ENCODE measurements around the gene WFS1. TPM values are rescaled to one million over a fixed set of nuclear protein-coding genes. Genes with fewer than 3 reads are reported as not detected.

The WFS1 gene
- total and polyA plus RNA-seq, 2 of the 8 experiments (the other 6 are each of a cell fraction or from before 2014, with no cell fraction given): 29.1 to 43.1 TPM

GRCh38 chr4:6343939-6344408, 74.3 kb downstream of the WFS1 start:
- WGBS, 2 experiments (ENCODE audit: extremely low coverage in 1 of 2, insufficient coverage in 1 of 2, insufficient read length in 1 of 2, insufficient replicate concordance in 2 of 2, low coverage in 1 of 2, low lambda C conversion rate in 2 of 2, missing lambda C conversion rate in 1 of 2): 76% methylated on average over 11 of the region's 11 CpGs; no CpG with 5 or more reads in 1 of the 2 experiments
- H3K4ac ChIP-seq (replicated peaks; ENCODE audit: insufficient read length, low read depth, low read length): no peak overlapping the region
- H3K27me3 ChIP-seq (replicated peaks in 1 of 4; ENCODE audit: control insufficient read depth in 3 of 4, extremely low read depth in 1 of 4, insufficient read depth in 3 of 4, low read length in 3 of 4): no peaks in the 10 kb centered on the region
- no peak for FAIRE-seq
- H3K23me2 ChIP-seq (ENCODE audit: low read depth, low read length): no peaks in the 10 kb centered on the region
- H4K20me1 ChIP-seq (replicated peaks in 1 of 2; ENCODE audit: control insufficient read depth in 1 of 2, insufficient read depth in 2 of 2, low read length in 2 of 2): no peaks in the 10 kb centered on the region
- no peaks in the 10 kb centered on the region for H3K79me1 ChIP-seq (ENCODE audit: low read depth, low read length)
- DNase-seq (ENCODE audit: low read depth in 1 of 2, low spot score in 2 of 2): no peak
- ChIA-PET CTCF (ENCODE audit: partially characterized antibody) (interaction anchor here (0.9 to 12.2 kb wide), 6 partner anchors 15 to 199 kb away, joined by 3 to 175 read pairs (median 4); no protein-coding TSS in a partner anchor), POLR2A (ENCODE audit: partially characterized antibody) (no interaction called here)
- H2BK120ac ChIP-seq (replicated peaks; ENCODE audit: low read depth, low read length): no peak overlapping the region
- H3K36me3 ChIP-seq (ENCODE audit: control insufficient read depth in 2 of 4, insufficient read depth in 4 of 4, low read length in 3 of 4): no peaks in the 10 kb centered on the region
- H3K9me3 ChIP-seq (ENCODE audit: insufficient read depth in 2 of 2, low read depth in 1 of 2, low read length in 1 of 2): no peaks in the 10 kb centered on the region
- H2BK15ac ChIP-seq (ENCODE audit: low read length): no peak overlapping the region
- H3K79me2 ChIP-seq (ENCODE audit: control insufficient read depth in 1 of 2, insufficient read depth in 2 of 2, low read length in 2 of 2): no peaks in the 10 kb centered on the region
- H4K91ac ChIP-seq (replicated peaks; ENCODE audit: insufficient read length, low read length): no peak overlapping the region
- H3K4me2 ChIP-seq (ENCODE audit: insufficient read depth in 1 of 2, low read depth in 2 of 2, low read length in 2 of 2): no peak overlapping the region
- H3K56ac ChIP-seq (replicated peaks; ENCODE audit: insufficient read length, low read depth, low read length): no peak overlapping the region
- H3K27ac ChIP-seq (ENCODE audit: low read depth, low read length): no peak overlapping the region
- H3K14ac ChIP-seq (ENCODE audit: insufficient read length): no peak overlapping the region
- no peak overlapping the region for H3K4me3 ChIP-seq (ENCODE audit: extremely low read depth in 1 of 4, insufficient read depth in 2 of 4, low read depth in 3 of 4, low read length in 4 of 4)
- no peak overlapping the region for H2BK5ac ChIP-seq (ENCODE audit: low read depth, low read length)
- no peak overlapping the region for H2AK5ac ChIP-seq (ENCODE audit: low read depth, low read length)
- H3K23ac ChIP-seq (ENCODE audit: insufficient read length): no peak overlapping the region
- H4K5ac ChIP-seq (ENCODE audit: insufficient read length, low read depth, low read length): no peak overlapping the region
- H3K9ac ChIP-seq (replicated peaks in 1 of 4; ENCODE audit: extremely low read depth in 1 of 4, low read depth in 3 of 4, low read length in 3 of 4): no peak overlapping the region
- H3K18ac ChIP-seq (ENCODE audit: extremely low read depth, low read length): no peak overlapping the region
- H4K8ac ChIP-seq (ENCODE audit: extremely low read depth, insufficient read depth, low read length): no peak overlapping the region
- no peak overlapping the region for H2BK20ac ChIP-seq (ENCODE audit: low read length)
- no peak overlapping the region for H2AFZ ChIP-seq (ENCODE audit: low read length)
- H3K4me1 ChIP-seq (replicated peaks in 1 of 4; ENCODE audit: control insufficient read depth in 3 of 4, insufficient read depth in 4 of 4, low read length in 3 of 4): peaks cover 0 to 12% (median 3%) of the 10 kb centered on the region in 4 experiments; a peak in 3 of 7 replicates
- TF ChIP-seq CTCF (IDR thresholded peaks at IDR 0.05; ENCODE audit: control extremely low read depth in 1 of 3, insufficient read depth in 1 of 3, low read depth in 1 of 3, low read length in 3 of 3) (peak in 2 of 3 experiments; percentile 43 to 48; a peak in 3 of 4 replicates), CEBPB (IDR thresholded peaks at IDR 0.05; ENCODE audit: low read depth, low read length) (no peak), RAD21 (IDR thresholded peaks at IDR 0.05 in 1 of 2, conservative IDR thresholded peaks at IDR 0.05 in 1 of 2; ENCODE audit: low read depth in 2 of 2, low read length in 2 of 2) (peak; percentile 58 to 67)
- no peak overlapping the region for H2BK12ac ChIP-seq (ENCODE audit: low read depth, low read length)
